Ramos (cell line): ENCODE results near the gene MUC3A.

Source experiments
- in situ Hi-C: fragments of 300-500 bp; cut with MboI; formaldehyde crosslinking; loops from one replicate; pipeline ENCODE4 v1.14.3; 2022; ENCODE audit warnings: low sequenced_read_pairs; ENCODE audit not compliant: unreplicated experiment

Gene MUC3A

DNA sequence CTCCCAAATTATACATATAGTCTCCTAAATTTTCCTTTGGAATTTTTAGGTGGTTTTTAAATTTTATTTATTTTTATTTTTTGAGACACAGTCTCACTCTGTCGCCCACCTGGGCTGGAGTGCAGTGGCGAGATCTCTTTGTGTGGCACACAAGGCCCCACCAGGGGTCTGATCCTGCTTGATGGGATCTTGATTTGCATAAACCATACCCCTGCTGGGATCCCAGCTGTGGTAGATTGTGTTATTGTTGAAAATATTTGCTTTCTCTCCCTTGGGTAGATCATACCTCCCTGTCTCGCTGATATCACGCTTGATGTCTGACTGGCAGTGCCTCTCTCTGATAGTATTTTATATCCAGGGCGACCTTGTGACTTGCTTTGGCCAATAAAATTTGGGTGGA is 5.6 kb upstream of the MUC3A start:
- in situ Hi-C loops = no loop called here

DNA sequence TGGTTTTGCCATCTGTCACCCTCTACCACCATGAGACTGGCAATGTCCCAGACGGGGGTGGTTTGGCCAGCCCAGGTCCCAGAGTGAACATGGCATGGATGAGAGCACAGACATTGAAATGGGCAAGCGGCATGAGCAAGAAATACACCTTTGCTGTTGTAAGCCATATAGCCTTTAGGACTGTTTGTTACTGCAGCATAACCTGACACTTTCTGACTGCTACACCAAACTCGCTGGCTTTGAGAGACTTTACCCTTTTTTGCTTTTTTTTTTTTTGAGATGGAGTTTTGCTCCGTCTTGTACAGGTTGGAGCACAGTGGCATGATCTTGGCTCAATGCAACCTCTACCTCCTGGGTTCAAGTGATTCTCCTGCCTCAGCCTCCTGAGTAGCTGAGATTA is 5.2 kb upstream of the MUC3A start:
- in situ Hi-C loops = no loop called here

DNA sequence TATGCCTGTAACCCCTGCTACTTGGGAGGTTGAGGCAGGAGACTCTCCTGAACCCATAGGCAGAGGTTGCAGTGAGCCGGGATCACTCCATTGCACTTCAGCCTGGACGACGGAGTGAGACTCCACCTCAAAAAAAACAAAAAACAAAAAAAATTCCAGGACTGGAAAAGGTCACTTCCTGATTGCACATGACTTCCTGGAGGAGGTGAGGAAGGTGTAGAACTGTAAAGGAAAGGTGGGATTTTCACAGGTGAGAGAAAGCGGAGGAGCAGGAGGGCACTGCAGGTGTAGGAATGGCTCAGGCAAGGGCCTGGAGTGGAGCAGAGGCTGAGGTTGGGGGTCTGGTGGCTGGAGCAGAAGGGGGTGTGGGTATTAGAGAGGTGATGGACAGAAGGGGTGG is 3.2 kb upstream of the MUC3A start:
- in situ Hi-C loops = no loop called here

DNA sequence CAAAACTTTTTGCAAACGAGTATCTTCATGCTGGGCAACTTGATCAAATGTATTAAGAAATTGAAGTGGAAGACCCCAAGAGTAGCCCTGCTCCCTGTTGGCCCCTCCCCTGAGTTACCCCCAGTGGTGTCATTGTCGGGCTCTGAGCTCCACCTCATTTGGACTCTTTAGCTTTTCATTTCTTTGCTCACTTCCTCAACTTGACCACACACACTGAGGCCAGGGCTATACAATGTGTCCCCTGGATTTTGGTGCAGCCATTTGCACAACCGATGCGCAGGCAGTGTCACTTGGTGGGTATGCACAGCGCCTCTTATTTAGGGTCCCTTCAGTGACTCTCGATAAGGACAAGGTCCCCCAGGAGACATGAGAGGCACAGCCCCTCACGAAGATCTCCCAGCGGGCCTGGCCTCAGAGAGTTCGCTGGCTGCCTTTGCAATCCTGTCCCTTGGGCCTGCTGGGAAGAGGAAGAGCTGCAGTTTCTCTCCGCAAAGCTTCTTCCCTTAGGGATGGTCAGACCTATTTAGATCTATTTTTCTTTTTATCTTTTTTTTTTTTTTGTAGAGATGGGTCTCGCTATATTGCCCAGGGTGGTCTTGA is 2.5 kb upstream of the MUC3A start:
- in situ Hi-C loops = no loop called here

DNA sequence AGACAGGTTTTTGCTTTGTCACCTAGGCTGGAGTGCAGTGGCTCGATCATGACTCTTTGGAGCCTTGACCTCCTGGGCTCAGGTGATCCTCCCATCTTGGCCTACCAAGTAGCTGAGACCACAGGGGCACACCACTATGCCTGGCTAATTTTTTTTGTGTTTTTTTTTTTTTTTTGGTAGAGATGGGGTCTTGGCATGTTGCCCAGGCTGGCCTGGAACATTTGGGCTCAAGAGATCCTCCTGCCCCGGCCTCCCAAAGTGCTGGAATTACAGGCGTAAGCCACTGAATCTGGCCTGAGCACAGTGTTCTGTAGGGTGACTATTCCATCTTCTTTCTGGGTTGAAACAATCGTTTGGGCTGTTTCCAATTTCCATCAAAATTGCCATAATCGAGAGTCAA is 1.5 kb upstream of the MUC3A start:
- in situ Hi-C loops = no loop called here

DNA sequence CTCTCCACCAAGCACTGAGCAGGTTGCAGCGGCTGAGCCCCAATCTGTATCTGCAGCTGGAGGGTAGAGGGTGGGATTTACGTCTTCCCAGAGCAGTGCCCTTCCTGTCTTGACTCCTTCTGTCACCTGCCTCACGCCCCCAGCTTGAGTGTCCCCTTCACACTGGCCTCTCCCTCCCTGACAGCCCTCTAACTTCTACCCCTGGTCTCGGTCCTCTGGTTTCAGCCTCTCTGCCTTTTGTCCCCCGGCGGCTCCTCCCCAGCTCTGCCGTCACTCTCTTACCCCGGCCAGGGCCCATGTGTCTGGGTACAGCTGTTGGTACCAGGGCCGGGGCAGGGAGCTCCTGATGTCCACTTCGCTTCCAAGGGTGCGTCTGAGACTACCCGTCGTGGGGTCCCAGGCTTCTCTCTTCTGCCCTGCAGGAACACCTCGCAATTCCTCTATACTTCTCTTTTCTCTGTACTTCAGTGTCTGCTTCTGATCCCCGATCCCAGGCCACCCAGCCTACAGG is 654 bp downstream of the MUC3A start:
- in situ Hi-C loops = no loop called here

DNA sequence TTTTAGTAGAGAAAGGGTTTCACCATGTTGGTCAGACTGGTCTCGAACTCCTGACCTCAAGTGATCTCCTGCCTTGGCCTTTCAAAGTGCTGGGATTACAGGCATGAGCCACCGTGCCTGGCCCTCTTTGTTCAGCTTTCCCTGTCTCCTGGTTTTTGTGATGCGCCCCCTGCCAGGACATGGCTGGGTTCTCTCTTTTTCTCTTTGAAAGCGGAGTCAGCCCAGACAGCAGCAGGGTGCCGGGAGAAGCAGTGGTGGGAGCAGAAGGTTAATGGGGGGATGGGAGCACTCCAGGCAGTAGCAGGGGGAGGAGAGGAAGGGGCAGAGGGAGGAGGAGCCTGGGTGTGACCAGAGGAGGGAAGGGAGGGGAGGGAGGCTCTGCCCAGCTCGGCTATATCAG is 1.8 kb downstream of the MUC3A start:
- in situ Hi-C loops = no loop called here

DNA sequence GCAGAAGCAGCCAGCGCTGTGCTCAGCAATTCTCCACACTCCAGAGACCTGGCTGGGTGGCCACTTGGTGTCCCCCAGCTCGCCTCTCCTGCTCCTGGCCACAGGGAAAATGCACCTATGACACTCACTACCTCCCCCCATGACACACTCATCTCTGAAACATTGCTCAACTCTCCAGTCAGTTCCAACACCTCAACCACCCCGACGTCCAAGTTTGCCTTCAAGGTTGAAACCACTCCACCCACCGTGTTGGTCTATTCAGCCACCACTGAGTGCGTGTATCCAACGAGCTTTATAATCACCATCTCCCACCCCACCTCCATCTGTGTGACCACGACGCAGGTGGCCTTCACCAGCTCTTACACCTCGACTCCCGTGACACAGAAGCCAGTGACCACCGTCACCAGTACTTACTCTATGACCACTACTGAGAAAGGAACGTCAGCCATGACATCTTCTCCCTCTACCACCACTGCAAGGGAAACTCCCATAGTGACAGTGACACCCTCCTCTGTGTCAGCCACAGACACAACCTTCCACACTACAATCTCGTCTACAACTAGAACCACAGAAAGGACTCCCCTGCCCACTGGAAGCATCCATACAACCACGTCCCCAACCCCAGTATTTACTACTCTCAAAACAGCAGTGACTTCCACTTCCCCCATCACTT is 2.7 kb downstream of the MUC3A start:
- in situ Hi-C loops = no loop called here

DNA sequence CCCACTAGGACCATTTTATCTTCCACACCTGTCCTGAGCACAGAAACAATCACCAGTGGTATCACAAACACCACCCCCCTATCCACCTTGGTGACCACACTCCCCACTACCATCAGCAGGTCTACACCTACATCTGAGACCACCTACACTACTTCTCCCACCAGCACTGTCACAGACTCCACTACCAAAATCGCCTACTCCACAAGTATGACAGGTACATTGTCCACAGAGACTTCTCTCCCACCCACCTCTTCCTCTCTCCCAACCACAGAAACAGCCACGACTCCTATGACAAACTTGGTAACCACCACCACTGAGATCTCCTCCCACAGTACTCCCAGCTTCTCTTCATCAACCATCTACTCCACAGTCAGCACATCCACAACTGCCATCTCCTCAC is 3.3 kb downstream of the MUC3A start:
- in situ Hi-C loops = no loop called here

DNA sequence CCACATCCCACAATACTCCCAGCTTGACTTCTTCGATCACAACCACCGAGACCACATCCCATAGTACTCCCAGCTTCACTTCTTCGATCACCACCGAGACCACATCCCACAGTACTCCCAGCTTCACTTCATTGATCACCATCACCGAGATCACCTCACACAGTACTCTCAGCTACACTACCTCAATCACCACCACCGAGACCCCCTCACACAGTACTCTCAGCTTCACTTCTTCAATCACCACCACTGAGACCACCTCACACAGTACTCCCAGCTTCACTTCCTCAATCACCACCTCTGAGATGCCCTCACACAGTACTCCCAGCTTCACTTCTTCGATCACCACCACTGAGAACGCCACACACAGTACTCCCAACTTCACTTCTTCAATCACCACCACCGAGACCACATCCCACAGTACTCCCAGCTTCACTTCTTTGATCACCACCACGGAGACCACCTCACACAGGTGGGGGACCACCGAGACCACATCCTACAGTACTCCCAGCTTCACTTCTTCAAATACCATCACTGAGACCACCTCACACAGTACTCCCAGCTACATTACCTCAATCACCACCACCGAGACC is 8.6 kb downstream of the MUC3A start:
- in situ Hi-C loops = no loop called here

DNA sequence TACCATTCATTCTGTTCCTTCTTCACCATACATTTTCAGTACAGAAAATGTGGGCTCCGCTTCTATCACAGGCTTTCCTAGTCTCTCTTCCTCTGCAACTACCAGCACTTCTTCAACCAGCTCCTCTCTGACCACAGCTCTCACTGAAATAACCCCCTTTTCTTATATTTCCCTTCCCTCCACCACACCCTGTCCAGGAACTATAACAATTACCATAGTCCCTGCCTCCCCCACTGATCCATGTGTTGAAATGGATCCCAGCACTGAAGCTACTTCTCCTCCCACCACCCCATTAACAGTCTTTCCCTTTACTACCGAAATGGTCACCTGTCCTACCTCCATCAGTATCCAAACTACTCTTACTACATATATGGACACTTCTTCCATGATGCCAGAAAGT is 10.6 kb downstream of the MUC3A start:
- in situ Hi-C loops = no loop called here

DNA sequence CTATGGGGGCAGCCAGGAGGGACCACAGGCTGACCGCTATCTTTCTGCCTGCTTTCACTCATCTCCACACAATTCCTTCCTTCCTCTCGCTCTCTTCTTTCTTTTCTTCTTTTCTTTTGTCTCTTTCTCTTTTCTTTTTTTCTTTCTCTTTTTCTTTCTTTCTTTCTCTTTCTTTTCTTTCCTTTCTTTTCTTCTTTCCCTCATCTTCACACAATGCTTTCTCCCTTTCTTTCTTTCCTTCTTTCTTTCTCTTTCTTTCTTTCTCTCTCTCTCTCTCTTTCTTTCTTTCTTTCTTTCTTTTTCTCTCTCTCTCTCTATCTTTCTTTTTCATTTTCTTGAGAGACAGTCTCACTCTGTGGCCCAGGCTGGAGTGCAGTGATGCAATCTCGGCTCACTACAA is 13.2 kb downstream of the MUC3A start:
- in situ Hi-C loops = no loop called here

DNA sequence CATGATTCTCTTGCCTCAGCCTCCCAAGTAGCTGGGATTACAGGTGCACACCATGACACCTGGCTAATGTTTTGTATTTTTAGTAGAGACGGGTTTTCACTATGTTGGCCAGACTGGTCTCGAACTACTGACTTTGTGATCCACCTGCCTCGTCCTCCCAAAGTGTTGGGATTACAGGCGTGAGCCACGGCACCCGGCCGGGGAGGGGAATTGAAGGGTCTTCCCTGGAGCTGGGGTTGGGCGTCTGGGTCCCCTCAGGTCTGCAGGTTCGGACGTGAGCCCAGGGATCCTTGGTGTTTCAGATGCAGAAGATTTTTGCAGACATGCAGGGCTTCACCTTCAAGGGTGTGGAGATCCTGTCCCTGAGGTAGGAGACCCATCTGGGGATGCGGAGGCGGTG is 14.1 kb downstream of the MUC3A start:
- in situ Hi-C loops = no loop called here

DNA sequence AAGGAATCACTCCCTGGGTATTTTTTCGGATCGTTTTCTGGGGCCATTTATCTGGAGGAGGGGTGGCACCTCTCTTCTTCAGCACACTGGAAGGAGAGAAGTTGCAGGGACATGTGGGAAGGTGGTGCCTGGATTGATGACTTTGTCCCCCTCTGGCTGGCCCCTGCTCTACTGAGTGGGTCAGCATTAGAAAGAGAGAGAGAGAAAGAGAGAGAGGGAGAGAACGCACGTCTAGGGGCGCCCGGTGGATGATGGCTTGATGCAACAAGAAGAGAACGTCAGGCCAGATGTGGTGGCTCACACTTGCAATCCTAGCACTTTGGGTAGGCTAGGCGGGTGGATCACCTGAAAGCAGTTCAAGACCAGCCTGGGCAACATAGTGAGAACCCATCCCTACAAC is 14.5 kb downstream of the MUC3A start:
- in situ Hi-C loops = no loop called here

DNA sequence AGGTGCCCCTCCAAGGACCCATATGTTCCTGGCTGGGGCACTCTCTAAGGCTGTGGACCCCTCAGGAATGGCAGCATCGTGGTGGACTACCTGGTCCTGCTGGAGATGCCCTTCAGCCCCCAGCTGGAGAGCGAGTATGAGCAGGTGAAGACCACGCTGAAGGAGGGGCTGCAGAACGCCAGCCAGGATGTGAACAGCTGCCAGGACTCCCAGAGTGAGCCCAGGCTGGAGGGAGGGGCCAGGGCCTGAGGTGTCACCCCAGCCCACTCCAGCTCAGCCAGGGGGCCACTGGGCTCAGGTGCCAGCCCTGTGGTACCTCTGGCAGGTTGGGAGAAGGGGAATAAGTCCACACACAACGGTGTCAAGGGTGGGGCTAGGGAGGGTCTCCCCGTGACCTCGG is 15.3 kb downstream of the MUC3A start:
- in situ Hi-C loops = no loop called here

DNA sequence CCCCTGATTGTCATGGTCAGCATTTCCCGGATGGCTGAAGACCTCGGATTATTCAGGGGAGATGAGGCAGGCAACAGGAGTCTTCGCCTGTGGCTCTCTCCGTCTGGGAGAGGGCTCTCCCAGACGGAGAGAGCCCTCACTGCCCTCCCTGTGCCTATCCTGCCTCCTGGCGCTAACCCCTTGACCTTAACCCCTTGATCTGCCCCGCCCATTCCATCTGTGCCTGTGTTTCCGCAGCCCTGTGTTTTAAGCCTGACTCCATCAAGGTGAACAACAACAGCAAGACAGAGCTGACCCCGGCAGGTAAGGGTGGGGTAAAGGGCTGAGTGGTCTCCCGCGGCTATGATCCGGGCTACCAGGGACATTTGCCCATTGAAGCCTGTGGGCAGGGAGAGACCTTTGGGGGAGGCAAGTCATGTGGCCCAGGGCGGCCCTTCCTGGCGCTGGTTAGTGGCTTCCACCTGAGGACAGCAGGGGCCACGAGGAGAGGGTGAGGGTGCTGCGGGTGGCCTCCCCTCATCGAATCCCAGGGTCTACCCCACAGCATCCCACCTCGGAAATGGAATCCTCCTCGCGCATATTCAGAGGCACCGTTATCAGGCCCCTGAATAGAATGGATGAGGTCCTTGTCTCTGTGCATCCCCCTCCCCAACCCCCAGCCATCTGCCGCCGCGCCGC is 15.8 kb downstream of the MUC3A start:
- in situ Hi-C loops = no loop called here

DNA sequence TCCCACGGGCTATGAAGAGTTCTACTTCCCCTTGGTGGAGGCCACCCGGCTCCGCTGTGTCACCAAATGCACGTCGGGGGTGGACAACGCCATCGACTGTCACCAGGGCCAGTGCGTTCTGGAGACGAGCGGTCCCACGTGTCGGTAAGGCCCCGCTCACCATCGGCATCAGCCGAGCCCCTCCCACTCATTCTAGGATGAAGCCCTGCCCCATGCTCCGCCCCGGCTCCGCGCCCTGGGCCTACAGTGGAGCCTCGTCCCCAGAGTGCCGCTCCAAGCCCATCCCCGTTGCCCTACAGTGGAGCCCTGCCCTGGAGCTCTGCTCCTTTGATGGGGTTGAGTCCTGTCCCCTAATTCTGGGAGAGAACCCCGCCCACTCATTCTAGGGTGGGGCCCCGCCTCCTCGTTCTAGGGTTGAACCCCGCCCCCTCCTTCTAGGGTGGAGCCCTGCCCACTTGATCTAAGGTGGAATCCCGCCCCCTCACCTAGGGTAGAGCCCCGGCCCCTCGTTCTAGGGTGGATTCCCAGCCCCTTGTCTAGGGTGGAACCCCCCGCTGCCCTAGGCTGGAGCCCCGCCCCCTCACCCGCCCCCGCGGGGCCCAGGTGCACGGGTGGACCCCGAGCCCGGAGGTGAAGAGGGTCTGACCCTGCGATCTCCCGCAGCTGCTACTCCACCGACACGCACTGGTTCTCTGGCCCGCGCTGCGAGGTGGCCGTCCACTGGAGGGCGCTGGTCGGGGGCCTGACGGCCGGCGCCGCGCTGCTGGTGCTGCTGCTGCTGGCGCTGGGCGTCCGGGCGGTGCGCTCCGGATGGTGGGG is 16.6 kb downstream of the MUC3A start:
- in situ Hi-C loops = no loop called here

DNA sequence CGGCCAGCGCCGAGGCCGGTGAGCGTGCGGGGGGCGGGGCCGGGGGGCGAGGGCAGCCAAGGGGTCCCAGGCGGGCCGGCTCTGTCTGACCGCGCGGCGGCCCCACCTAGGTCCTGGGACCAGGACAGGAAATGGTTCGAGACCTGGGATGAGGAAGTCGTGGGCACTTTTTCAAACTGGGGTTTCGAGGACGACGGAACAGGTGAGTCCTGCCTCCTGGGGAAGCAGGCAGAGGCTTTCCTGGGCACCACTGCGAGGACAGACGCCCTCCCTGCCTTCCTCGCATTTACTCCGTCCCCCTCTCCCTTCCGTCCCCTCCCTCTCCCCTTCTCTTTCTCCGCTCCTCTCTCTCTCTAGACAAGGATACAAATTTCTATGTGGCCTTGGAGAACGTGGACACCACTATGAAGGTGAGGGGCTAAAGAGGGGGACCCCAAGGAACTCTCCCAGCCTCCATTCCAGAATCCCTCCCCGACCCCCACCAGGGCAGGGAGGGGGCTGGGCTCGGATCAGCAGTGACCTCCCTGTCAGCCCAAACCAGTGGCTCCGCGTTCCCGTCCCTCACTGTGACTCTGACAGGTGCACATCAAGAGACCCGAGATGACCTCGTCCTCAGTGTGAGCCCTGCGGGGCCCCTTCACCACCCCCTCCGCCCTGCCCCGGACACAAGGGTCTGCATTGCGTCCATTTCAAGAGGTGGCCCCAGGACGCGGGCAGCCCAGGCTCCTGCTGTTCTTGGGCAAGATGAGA is 17.4 kb downstream of the MUC3A start:
- in situ Hi-C loops = no loop called here

DNA sequence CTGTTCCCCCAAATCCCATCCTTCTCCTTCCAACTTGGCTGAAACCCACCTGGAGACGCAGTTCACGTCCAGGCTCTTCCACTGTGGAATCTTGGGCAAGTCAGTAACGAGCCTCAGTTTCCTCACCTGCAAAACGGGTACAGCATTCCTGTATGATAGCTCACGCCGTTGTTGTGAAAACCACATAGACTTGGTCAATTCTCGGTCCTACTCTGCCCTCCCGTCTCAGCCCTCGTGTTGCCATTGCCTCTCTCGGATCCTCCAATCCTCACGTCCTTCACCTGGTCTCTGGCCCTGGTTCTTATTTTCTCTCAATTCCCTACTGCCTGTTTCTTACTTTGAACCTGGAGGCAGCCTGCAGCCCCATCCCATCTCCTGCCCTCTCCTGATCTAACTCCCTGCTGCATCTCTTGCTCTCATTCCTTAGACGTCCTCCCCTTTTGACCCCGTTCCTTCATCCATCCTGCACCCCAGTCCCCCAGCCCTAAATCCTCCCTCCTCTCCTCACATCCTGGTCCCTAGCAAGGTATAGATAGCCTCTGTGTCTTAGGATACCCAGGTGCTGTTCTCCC is 18.0 kb downstream of the MUC3A start:
- in situ Hi-C loops = no loop called here
